ENCODE measurements around the gene SEC14L5.

- TF ChIP-seq CTCF (IDR thresholded peaks at IDR 0.05) (no peak), EP300 (IDR thresholded peaks at IDR 0.05) (no peak), POLR2A (IDR thresholded peaks at IDR 0.05) (no peak)
These were observed 10.9 kb downstream of the SEC14L5 start for GRCh38 chr16:4968879-4969483.

All from ovary (tissue), 3 donors.